Kidney epithelial cell (primary cell): Measurements from ENCODE around the gene STAP2. TPM values are rescaled to one million over a fixed set of nuclear protein-coding genes. Genes with fewer than 3 reads are reported as not detected.

Source experiments
- DNase-seq: peaks from one replicate; pipeline ENCODE4 v3.0.0-alpha.2; 2010; ENCODE audit warnings: low read depth
- H3K27me3 ChIP-seq: 2 replicates; pipeline ENCODE4 v1.6.0; 2011; ENCODE audit warnings: low read length; ENCODE audit not compliant: control insufficient read depth, insufficient read depth
- H3K36me3 ChIP-seq: 2 replicates; pipeline ENCODE4 v1.5.1; 2011; ENCODE audit warnings: low read length; ENCODE audit not compliant: control insufficient read depth, insufficient read depth
- H3K4me3 ChIP-seq: 2 replicates; pipeline ENCODE4 v1.5.1; 2011; ENCODE audit warnings: low read depth, mild to moderate bottlenecking, control low read depth, low read length
- CTCF ChIP-seq: IDR thresholded peaks from 2 replicates; pipeline ENCODE4 v1.5.1; 2011; ENCODE audit warnings: mild to moderate bottlenecking, moderate library complexity, low read length, control low read depth, inconsistent platforms; ENCODE audit not compliant: insufficient read depth, poor library complexity, severe bottlenecking
- total RNA-seq: library from RNA; depleted of rRNA; stranded (reverse); fragments of >200 nt; gene quantifications from 2 replicates; pipeline ENCODE4 v1.2.3, GENCODE V29; 2015

The STAP2 gene
- total RNA-seq, 1 donor from 2014 or later = 78.5 TPM

GRCh38 chr19:4360081-4360569 is 21.5 kb upstream of the STAP2 start:
- Histone ChIP-seq H3K27me3 (no peaks in the 10 kb centered on the region), H3K4me3 (no peak overlapping the region), H3K36me3 (peaks cover 3% of the 10 kb centered on the region)

GRCh38 chr19:4359627-4360000 is 21.0 kb upstream of the STAP2 start:
- DNase-seq = no peak
- no peak overlapping the region for H3K4me3 ChIP-seq
- H3K27me3 ChIP-seq = no peaks in the 10 kb centered on the region
- peaks cover 2% of the 10 kb centered on the region for H3K36me3 ChIP-seq
- no peak for TF ChIP-seq CTCF

More at GRCh38 chr19:4360081-4360569, 21.5 kb upstream of the STAP2 start:
- DNase-seq = no peak
- TF ChIP-seq CTCF = no peak

GRCh38 chr19:4358709-4359626 is 20.3 kb upstream of the STAP2 start:
- no peaks in the 10 kb centered on the region for H3K27me3 ChIP-seq
- no peak for TF ChIP-seq CTCF
- no peak overlapping the region for H3K4me3 ChIP-seq
- DNase-seq = no peak
- H3K36me3 ChIP-seq = peaks cover 2% of the 10 kb centered on the region

GRCh38 chr19:4357921-4358326 is 19.3 kb upstream of the STAP2 start:
- no peak overlapping the region for H3K4me3 ChIP-seq
- no peaks in the 10 kb centered on the region for H3K27me3 ChIP-seq
- TF ChIP-seq CTCF = no peak
- peaks cover 2% of the 10 kb centered on the region for H3K36me3 ChIP-seq
- no peak for DNase-seq

GRCh38 chr19:4357095-4357797 is 18.6 kb upstream of the STAP2 start:
- no peaks in the 10 kb centered on the region for H3K27me3 ChIP-seq
- no peak overlapping the region for H3K4me3 ChIP-seq
- no peak for DNase-seq
- TF ChIP-seq CTCF = no peak
- H3K36me3 ChIP-seq = peaks cover 2% of the 10 kb centered on the region
